ENCODE data around the gene PDE6G.

DNA sequence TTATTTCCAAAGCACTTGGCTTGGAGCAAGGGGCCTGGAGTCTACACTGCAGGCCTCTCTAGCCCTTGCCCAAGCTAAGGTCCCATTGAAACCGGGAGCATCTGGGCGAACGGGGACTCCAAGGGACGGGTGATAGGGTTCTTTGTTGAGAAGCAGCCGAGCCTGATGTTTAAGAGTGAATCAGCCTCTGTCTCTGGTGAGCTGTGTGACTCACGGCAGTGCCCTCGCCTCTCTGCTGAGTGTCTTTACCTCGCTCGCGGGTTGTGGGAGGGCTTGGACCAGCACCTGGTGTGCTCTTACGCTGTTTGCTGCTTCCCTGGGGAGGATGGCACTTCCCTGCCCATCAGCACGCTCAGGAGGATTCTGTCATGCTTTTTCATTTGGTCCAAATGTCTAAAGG lies 28.8 kb upstream of the PDE6G start:
- no peak for TF ChIP-seq POLR2A (IDR thresholded peaks at IDR 0.05)
- TF ChIP-seq, protein P1, sequence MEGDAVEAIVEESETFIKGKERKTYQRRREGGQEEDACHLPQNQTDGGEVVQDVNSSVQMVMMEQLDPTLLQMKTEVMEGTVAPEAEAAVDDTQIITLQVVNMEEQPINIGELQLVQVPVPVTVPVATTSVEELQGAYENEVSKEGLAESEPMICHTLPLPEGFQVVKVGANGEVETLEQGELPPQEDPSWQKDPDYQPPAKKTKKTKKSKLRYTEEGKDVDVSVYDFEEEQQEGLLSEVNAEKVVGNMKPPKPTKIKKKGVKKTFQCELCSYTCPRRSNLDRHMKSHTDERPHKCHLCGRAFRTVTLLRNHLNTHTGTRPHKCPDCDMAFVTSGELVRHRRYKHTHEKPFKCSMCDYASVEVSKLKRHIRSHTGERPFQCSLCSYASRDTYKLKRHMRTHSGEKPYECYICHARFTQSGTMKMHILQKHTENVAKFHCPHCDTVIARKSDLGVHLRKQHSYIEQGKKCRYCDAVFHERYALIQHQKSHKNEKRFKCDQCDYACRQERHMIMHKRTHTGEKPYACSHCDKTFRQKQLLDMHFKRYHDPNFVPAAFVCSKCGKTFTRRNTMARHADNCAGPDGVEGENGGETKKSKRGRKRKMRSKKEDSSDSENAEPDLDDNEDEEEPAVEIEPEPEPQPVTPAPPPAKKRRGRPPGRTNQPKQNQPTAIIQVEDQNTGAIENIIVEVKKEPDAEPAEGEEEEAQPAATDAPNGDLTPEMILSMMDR (IDR thresholded peaks at IDR 0.05): no peak

Measured in heart left ventricle (tissue), 13 donors.